SK-N-SH (cell line): ENCODE results near the gene FAM89B. TPM values are rescaled to one million over a fixed set of nuclear protein-coding genes. Genes with fewer than 3 reads are reported as not detected.

Experiments used
- CTCF ChIA-PET: fragments of 300-600, 350-600 bp; formaldehyde crosslinking; extraction: SDS; loops from one replicate; lab custom pipeline; 2021; lab: Yijun Ruan, JAX
- POLR2A ChIA-PET: fragments of 350-600 bp; sonication (Branson Sonifier 250); formaldehyde crosslinking; extraction: SDS; loops from one replicate; lab custom pipeline; 2020; ENCODE audit warnings: antibody characterized with exemption, inconsistent platforms; lab: Yijun Ruan, JAX
- DNase-seq: peaks from one replicate; pipeline ENCODE4 v3.0.0; 2012
- H2AFZ ChIP-seq: fragments of 200-600 bp; sonication (generic); 2 replicates; pipeline ENCODE4 v1.8.1; 2016; ENCODE audit warnings: antibody characterized with exemption, mild to moderate bottlenecking, low read depth
- H3F3A ChIP-seq: fragments of 200-600 bp; sonication (generic); replicated peaks from 2 replicates; pipeline ENCODE3; 2016; ENCODE audit warnings: antibody characterized with exemption, mild to moderate bottlenecking; ENCODE audit not compliant: insufficient read depth
- H3K27ac ChIP-seq, 2 experiments: fragments of 200-500 bp in 1 of 2; fragments of 200-600 bp in 1 of 2; sonication (Bioruptor generic) in 1 of 2; sonication (generic), shearing (Covaris generic) in 1 of 2; 2 replicates each; pipeline versions ENCODE4 v1.5.1 to v1.6.1; 2014 to 2016; ENCODE audit warnings: low read depth in 2 of 2, inconsistent platforms in 1 of 2, low read length in 1 of 2, mild to moderate bottlenecking in 1 of 2, mixed read lengths in 1 of 2
- H3K27me3 ChIP-seq: fragments of 200-600 bp; sonication (generic), shearing (Covaris generic); 2 replicates; pipeline ENCODE4 v1.6.1; 2016; ENCODE audit warnings: mixed run types; ENCODE audit not compliant: insufficient read depth
- H3K36me3 ChIP-seq, 2 experiments: fragments of 200-500 bp in 1 of 2; fragments of 200-600 bp in 1 of 2; sonication (Bioruptor generic) in 1 of 2; sonication (generic) in 1 of 2; replicated peaks in 1 of 2; 2 replicates each; pipeline versions ENCODE3 to v1.5.1; 2014 to 2016; ENCODE audit warnings: low read length in 1 of 2, mild to moderate bottlenecking in 1 of 2; ENCODE audit not compliant: insufficient read depth in 2 of 2, control insufficient read depth in 1 of 2
- H3K4me1 ChIP-seq, 2 experiments: fragments of 200-500 bp in 1 of 2; fragments of 200-600 bp in 1 of 2; sonication (Bioruptor generic) in 1 of 2; sonication (generic), shearing (Covaris generic) in 1 of 2; 2 replicates each; pipeline versions ENCODE4 v1.5.1 to v1.6.1; 2014 to 2016; ENCODE audit warnings: low read depth in 1 of 2, low read length in 1 of 2, mixed run types in 1 of 2; ENCODE audit not compliant: insufficient read depth in 2 of 2, control insufficient read depth in 1 of 2
- H3K4me2 ChIP-seq: fragments of 200-600 bp; sonication (generic), shearing (Covaris generic); 2 replicates; pipeline ENCODE4 v1.6.1; 2017; ENCODE audit warnings: mixed run types
- H3K4me3 ChIP-seq, 2 experiments: fragments of 200-500 bp in 1 of 2; fragments of 200-600 bp in 1 of 2; sonication (Bioruptor generic) in 1 of 2; sonication (generic), shearing (Covaris generic) in 1 of 2; 2 replicates each; pipeline versions ENCODE4 v1.5.1 to v1.8.1; 2014 to 2016; ENCODE audit warnings: low read depth in 2 of 2, inconsistent platforms in 1 of 2, low read length in 1 of 2, mild to moderate bottlenecking in 1 of 2, mixed read lengths in 1 of 2, moderate library complexity in 1 of 2
- H3K79me2 ChIP-seq: fragments of 200-600 bp; sonication (generic); 2 replicates; pipeline ENCODE4 v1.8.1; 2017; ENCODE audit warnings: mild to moderate bottlenecking; ENCODE audit not compliant: insufficient read depth
- H3K9ac ChIP-seq: fragments of 200-600 bp; sonication (generic); 2 replicates; pipeline ENCODE4 v1.6.1; 2017; ENCODE audit warnings: mixed run types
- H3K9me2 ChIP-seq: fragments of 200-600 bp; sonication (generic); 2 replicates; pipeline ENCODE4 v1.6.1; 2017; ENCODE audit warnings: mixed run types
- H3K9me3 ChIP-seq: fragments of 200-600 bp; sonication (generic); 2 replicates; pipeline ENCODE4 v1.6.1; 2017; ENCODE audit warnings: mixed run types, mild to moderate bottlenecking, moderate library complexity
- H4K20me1 ChIP-seq: fragments of 200-600 bp; sonication (generic); 2 replicates; pipeline ENCODE4 v1.6.1; 2017; ENCODE audit warnings: mild to moderate bottlenecking, mixed run types; ENCODE audit not compliant: insufficient read depth
- EP300 ChIP-seq, 2 experiments: IDR thresholded peaks; 2 replicates each; pipeline versions ENCODE4 v1.4.0 to v1.6.1; 2012; ENCODE audit warnings: borderline replicate concordance in 1 of 2, low read depth in 1 of 2, low read length in 1 of 2
- EZH2phosphoT487 ChIP-seq: fragments of 200-600 bp; sonication (generic); IDR thresholded peaks from 2 replicates; pipeline ENCODE4 v1.6.1; 2017; ENCODE audit warnings: low read depth, mixed run types, mild to moderate bottlenecking, antibody characterized with exemption, moderate library complexity, borderline replicate concordance
- FOXM1 ChIP-seq: IDR thresholded peaks from 2 replicates; pipeline ENCODE4 v1.4.0; 2012; ENCODE audit warnings: low read depth, mild to moderate bottlenecking
- NFIC ChIP-seq: IDR thresholded peaks from 2 replicates; pipeline ENCODE4 v1.4.0; 2012; ENCODE audit warnings: borderline replicate concordance
- POLR2AphosphoS5 ChIP-seq: IDR thresholded peaks from 2 replicates; pipeline ENCODE4 v1.6.1; 2012; ENCODE audit warnings: low read depth, low read length
- RFX5 ChIP-seq: IDR thresholded peaks from 2 replicates; pipeline ENCODE4 v1.6.1; 2012; ENCODE audit warnings: mild to moderate bottlenecking, improper control_type of control experiment, low read length
- RXRA ChIP-seq: IDR thresholded peaks from 2 replicates; pipeline ENCODE4 v1.4.0; 2012; ENCODE audit warnings: low read depth, mild to moderate bottlenecking, borderline replicate concordance
- YY1 ChIP-seq: IDR thresholded peaks from 2 replicates; pipeline ENCODE4 v1.4.0; 2012; ENCODE audit warnings: low read depth, mild to moderate bottlenecking
- WGBS: methylation state at CpG from one replicate; pipeline ENCODE4 v1.1.6; 2017; ENCODE audit warnings: low lambda C conversion rate; 5-methylcytosine and 5-hydroxymethylcytosine counted together
- polyA plus RNA-seq, 3 experiments: library from polyadenylated mRNA; depleted of rRNA; stranded (reverse); fragments of >200 nt; gene quantifications; 2 replicates each; pipeline ENCODE4 v1.2.3, GENCODE V29; 2012
- TF ChIP-seq, protein P1 (sequence below): fragments of 200-600 bp; sonication (generic); IDR thresholded peaks from 2 replicates; pipeline ENCODE4 v1.6.1; 2017; ENCODE audit warnings: antibody characterized with exemption, mild to moderate bottlenecking, moderate library complexity

Gene FAM89B
- polyA plus RNA-seq, 1 of the 3 experiments (the other 2 are of a cell fraction): 65.3 TPM

DNA sequence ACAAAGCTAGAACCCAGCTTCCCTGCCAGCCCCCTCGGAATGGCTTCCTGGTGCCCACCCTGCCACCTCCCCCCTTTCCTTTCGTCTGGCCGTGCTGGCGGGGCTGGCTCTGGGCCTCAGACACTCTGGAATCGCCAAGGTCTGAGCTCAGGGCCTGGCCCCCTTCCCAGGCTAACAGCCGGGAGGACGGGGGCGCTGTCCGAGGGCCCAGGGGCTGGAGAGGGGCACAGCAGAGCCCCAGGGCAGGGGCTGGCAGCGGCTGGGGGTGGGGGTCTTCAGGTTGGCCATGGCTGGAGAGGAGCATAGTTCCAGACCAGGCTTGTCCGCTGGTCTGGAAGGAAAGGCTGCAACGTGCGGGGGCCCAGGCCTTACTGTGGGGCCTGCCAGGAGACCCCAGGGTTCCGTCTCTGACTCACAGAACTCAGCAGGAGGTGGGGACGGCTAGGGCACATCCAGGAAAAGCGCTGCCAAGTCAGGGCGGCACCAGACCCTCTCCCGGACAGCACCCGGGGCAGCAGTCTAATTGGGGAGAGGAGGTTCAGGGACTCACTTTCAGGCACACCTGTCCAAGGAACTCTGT is 13.3 kb upstream of the FAM89B start:
- Histone ChIP-seq H3K27me3 (no peaks in the 10 kb centered on the region), H3F3A (peaks cover 51% of the 10 kb centered on the region), H3K27ac (peak overlapping the region; percentile 97), H3K9me3 (no peaks in the 10 kb centered on the region), H3K4me1 (peaks cover 53 to 67% of the 10 kb centered on the region in 2 experiments), H2AFZ (0 out of 2 replicates have a peak overlapping the region, but pooled peaks have one; percentile 37), H3K9ac (peak overlapping the region; percentile 87), H3K4me2 (peak overlapping the region; percentile 91), H3K79me2 (peaks cover 43% of the 10 kb centered on the region), H3K36me3 (no peaks in the 10 kb centered on the region), H4K20me1 (peaks cover 14% of the 10 kb centered on the region), H3K9me2 (no peaks in the 10 kb centered on the region), H3K4me3 (peak overlapping the region; percentile 65 to 85)
- TF ChIP-seq RXRA (peak; percentile 26; the same call in 1 of the 2 replicates), NFIC (peak; percentile 6), EP300 (IDR thresholded peaks at IDR 0.05; ENCODE audit: borderline replicate concordance in 1 of 2, low read depth in 1 of 2, low read length in 1 of 2) (peak in 1 of 2 experiments; percentile 40; a peak in 1 of 4 replicates), YY1 (no peak), FOXM1 (no peak)
- TF ChIP-seq, protein P1, sequence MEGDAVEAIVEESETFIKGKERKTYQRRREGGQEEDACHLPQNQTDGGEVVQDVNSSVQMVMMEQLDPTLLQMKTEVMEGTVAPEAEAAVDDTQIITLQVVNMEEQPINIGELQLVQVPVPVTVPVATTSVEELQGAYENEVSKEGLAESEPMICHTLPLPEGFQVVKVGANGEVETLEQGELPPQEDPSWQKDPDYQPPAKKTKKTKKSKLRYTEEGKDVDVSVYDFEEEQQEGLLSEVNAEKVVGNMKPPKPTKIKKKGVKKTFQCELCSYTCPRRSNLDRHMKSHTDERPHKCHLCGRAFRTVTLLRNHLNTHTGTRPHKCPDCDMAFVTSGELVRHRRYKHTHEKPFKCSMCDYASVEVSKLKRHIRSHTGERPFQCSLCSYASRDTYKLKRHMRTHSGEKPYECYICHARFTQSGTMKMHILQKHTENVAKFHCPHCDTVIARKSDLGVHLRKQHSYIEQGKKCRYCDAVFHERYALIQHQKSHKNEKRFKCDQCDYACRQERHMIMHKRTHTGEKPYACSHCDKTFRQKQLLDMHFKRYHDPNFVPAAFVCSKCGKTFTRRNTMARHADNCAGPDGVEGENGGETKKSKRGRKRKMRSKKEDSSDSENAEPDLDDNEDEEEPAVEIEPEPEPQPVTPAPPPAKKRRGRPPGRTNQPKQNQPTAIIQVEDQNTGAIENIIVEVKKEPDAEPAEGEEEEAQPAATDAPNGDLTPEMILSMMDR: peak; percentile 36
- WGBS: 4% methylated on average over 15 of the region's 19 CpGs
- ChIA-PET POLR2A (interaction anchor here (1.0 to 3.3 kb wide), 5 partner anchors 11 to 60 kb away, joined by 3 to 12 read pairs (median 3); partner anchors contain the start of genes FAM89B, MALAT1 and ZNRD2), CTCF (interaction anchor here (0.5 to 6.4 kb wide), 4 partner anchors 12 to 139 kb away, joined by 3 to 69 read pairs (median 36); partner anchors contain the start of genes FAM89B and ZNRD2)
- peak; percentile 70 for DNase-seq

- WGBS: 65% methylated on average over 3 of the region's 5 CpGs
- Histone ChIP-seq H3K4me2 (peak overlapping the region; percentile 91), H3K4me1 (peaks cover 53 to 65% of the 10 kb centered on the region in 2 experiments), H3K9me3 (no peaks in the 10 kb centered on the region), H3K9ac (peak overlapping the region; percentile 87; the same call in 1 of the 2 replicates), H3F3A (peaks cover 51% of the 10 kb centered on the region), H3K79me2 (peaks cover 38% of the 10 kb centered on the region), H2AFZ (no peak overlapping the region), H3K4me3 (peak overlapping the region in 1 of 2 experiments; percentile 85; a peak in 1 of 4 replicates), H3K9me2 (no peaks in the 10 kb centered on the region), H3K27ac (peak overlapping the region; percentile 97), H4K20me1 (peaks cover 11% of the 10 kb centered on the region)
- DNase-seq: no peak
- CTCF ChIA-PET: interaction anchor here (0.5 to 6.4 kb wide), 7 partner anchors 7 to 139 kb away, joined by 3 to 69 read pairs (median 10); partner anchors contain the start of genes FAM89B and ZNRD2
- TF ChIP-seq EP300 (IDR thresholded peaks at IDR 0.05; ENCODE audit: borderline replicate concordance in 1 of 2, low read depth in 1 of 2, low read length in 1 of 2) (no peak), EZH2phosphoT487 (no peak), POLR2AphosphoS5 (no peak), RXRA (no peak), RFX5 (no peak)
- TF ChIP-seq, protein P1: no peak
- TF ChIP-seq, all 33 proteins: peak for 0
- Histone ChIP-seq H3K36me3 (no peaks in the 10 kb centered on the region), H3K27me3 (no peaks in the 10 kb centered on the region)
- POLR2A ChIA-PET: interaction anchor here (1.0 to 3.3 kb wide), 3 partner anchors 11 to 60 kb away, joined by 3 to 12 read pairs (median 10); partner anchors contain the start of genes FAM89B, MALAT1 and ZNRD2
Observed at GRCh38 chr11:65559535-65559934, 12.8 kb upstream of the FAM89B start.
